Measurements from ENCODE around the gene ADH5.

DNA sequence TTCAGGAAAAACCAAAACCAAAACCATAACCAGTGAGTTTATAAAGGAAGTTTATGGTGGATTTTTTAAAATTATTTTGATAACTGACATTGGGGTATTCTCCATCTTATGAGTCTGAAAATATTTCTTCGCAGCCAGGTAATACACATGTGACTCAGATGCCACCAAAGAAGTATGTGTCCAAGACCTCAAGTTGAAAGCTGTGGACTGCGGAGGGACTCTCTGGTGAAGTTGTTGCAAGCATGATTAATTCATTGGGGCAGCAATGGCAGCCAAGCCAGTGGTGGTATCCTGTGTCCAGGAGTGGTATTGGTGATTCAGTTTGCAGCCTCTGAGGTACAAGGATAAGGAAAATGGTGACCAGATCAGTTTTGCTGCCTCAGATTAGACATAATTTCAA, 14.0 kb upstream of the ADH5 start:
- TF ChIP-seq TAF1 (IDR thresholded peaks at IDR 0.05; ENCODE audit: borderline replicate concordance, insufficient read depth, low read length), result no peak
- TF ChIP-seq, protein P1, sequence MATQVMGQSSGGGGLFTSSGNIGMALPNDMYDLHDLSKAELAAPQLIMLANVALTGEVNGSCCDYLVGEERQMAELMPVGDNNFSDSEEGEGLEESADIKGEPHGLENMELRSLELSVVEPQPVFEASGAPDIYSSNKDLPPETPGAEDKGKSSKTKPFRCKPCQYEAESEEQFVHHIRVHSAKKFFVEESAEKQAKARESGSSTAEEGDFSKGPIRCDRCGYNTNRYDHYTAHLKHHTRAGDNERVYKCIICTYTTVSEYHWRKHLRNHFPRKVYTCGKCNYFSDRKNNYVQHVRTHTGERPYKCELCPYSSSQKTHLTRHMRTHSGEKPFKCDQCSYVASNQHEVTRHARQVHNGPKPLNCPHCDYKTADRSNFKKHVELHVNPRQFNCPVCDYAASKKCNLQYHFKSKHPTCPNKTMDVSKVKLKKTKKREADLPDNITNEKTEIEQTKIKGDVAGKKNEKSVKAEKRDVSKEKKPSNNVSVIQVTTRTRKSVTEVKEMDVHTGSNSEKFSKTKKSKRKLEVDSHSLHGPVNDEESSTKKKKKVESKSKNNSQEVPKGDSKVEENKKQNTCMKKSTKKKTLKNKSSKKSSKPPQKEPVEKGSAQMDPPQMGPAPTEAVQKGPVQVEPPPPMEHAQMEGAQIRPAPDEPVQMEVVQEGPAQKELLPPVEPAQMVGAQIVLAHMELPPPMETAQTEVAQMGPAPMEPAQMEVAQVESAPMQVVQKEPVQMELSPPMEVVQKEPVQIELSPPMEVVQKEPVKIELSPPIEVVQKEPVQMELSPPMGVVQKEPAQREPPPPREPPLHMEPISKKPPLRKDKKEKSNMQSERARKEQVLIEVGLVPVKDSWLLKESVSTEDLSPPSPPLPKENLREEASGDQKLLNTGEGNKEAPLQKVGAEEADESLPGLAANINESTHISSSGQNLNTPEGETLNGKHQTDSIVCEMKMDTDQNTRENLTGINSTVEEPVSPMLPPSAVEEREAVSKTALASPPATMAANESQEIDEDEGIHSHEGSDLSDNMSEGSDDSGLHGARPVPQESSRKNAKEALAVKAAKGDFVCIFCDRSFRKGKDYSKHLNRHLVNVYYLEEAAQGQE (IDR thresholded peaks at IDR 0.05; ENCODE audit: insufficient read depth in 1 of 2, low read depth in 2 of 2, low read length in 2 of 2), result no peak
- no peak for TF ChIP-seq SIN3A (IDR thresholded peaks at IDR 0.05; ENCODE audit: borderline replicate concordance, insufficient read depth, low read length)
- TF ChIP-seq POLR2AphosphoS5 (IDR thresholded peaks at IDR 0.05; ENCODE audit: low read depth, low read length), result no peak
- TF ChIP-seq FOXP2 (optimal IDR thresholded peaks at IDR 0.05; ENCODE audit: borderline replicate concordance, extremely low read depth, extremely low read length, insufficient read depth), result no peak
